ENCODE measurements around the gene ADAMTS1. TPM values are rescaled to one million over a fixed set of nuclear protein-coding genes. Genes with fewer than 3 reads are reported as not detected.

ADAMTS1 gene
- total RNA-seq, 1 donor from 2014 or later: 141 TPM

DNA sequence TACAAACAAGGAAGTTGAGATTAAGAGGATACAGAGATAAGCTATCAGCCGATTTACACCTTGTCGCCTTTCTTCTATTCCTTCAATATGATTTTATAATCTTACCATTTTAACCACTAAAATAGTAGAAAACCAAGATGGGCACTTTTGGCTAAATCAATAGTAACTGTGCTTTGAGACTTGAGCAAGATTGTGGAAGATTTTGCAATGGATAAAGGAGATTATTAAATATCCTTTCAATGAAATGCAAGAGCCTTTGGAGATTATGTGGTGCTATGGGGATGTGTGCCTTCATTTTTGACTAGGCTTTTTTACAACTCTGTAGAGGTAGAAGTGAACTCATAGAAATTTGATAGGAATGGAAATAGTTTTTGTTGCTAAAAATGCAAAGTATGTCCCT lies 33.7 kb downstream of the ADAMTS1 start:
- no peak overlapping the region for H2AFZ ChIP-seq (ENCODE audit: low read depth, low read length)
- no peaks in the 10 kb centered on the region for H3K79me2 ChIP-seq (ENCODE audit: insufficient read depth, low read length)
- H3K4me3 ChIP-seq (ENCODE audit: insufficient read depth, low read depth, low read length): no peak overlapping the region
- H3K9me3 ChIP-seq (ENCODE audit: insufficient read depth, low read depth, low read length): no peaks in the 10 kb centered on the region
- Mint-ChIP-seq H3K36me3 (ENCODE audit: low read depth, unreplicated experiment) (no peaks in the 10 kb centered on the region), H3K27ac (ENCODE audit: unreplicated experiment) (no peak overlapping the region), H3K4me3 (ENCODE audit: unreplicated experiment) (no peak overlapping the region), H3K4me1 (ENCODE audit: low read depth, unreplicated experiment) (peaks cover 20% of the 10 kb centered on the region), H3K9me3 (ENCODE audit: unreplicated experiment) (no peaks in the 10 kb centered on the region), H3K27me3 (ENCODE audit: low read depth, unreplicated experiment) (no peaks in the 10 kb centered on the region)
- H3K27ac ChIP-seq (ENCODE audit: low read depth, low read length): no peak overlapping the region
- H3K36me3 ChIP-seq (ENCODE audit: insufficient read depth, low read length): no peaks in the 10 kb centered on the region
- no peak overlapping the region for H3K9ac ChIP-seq (ENCODE audit: low read length)
- H4K20me1 ChIP-seq (ENCODE audit: insufficient read depth, low read length): no peaks in the 10 kb centered on the region
- DNase-seq (ENCODE audit: low read depth): no peak
- H3K4me2 ChIP-seq (ENCODE audit: low read length): no peak overlapping the region
- TF ChIP-seq CTCF (IDR thresholded peaks at IDR 0.05; ENCODE audit: insufficient read depth, low read depth, low read length) (no peak), EZH2 (IDR thresholded peaks at IDR 0.05; ENCODE audit: insufficient read depth, low read length) (no peak)
- FAIRE-seq: peak; percentile 69
- H3K27me3 ChIP-seq (ENCODE audit: insufficient read depth, low read length): no peaks in the 10 kb centered on the region
- H3K4me1 ChIP-seq (ENCODE audit: insufficient read depth, low read length): peaks cover 3% of the 10 kb centered on the region

GRCh38 chr21:26810676-26811415 lies 34.4 kb downstream of the ADAMTS1 start:
- DNase-seq (ENCODE audit: low read depth): no peak
- no peak overlapping the region for H3K9ac ChIP-seq (ENCODE audit: low read length)
- Mint-ChIP-seq H3K4me1 (ENCODE audit: low read depth, unreplicated experiment) (peaks cover 20% of the 10 kb centered on the region), H3K36me3 (ENCODE audit: low read depth, unreplicated experiment) (no peaks in the 10 kb centered on the region), H3K4me3 (ENCODE audit: unreplicated experiment) (no peak overlapping the region), H3K27me3 (ENCODE audit: low read depth, unreplicated experiment) (no peaks in the 10 kb centered on the region), H3K27ac (ENCODE audit: unreplicated experiment) (no peak overlapping the region), H3K9me3 (ENCODE audit: unreplicated experiment) (no peaks in the 10 kb centered on the region)
- no peak overlapping the region for H3K4me2 ChIP-seq (ENCODE audit: low read length)
- H3K4me1 ChIP-seq (ENCODE audit: insufficient read depth, low read length): peaks cover 3% of the 10 kb centered on the region
- TF ChIP-seq EZH2 (IDR thresholded peaks at IDR 0.05; ENCODE audit: insufficient read depth, low read length): no peak
- no peak for TF ChIP-seq CTCF (IDR thresholded peaks at IDR 0.05; ENCODE audit: insufficient read depth, low read depth, low read length)
- no peak overlapping the region for H2AFZ ChIP-seq (ENCODE audit: low read depth, low read length)
- no peak overlapping the region for H3K27ac ChIP-seq (ENCODE audit: low read depth, low read length)
- no peak overlapping the region for H3K4me3 ChIP-seq (ENCODE audit: insufficient read depth, low read depth, low read length)
- no peaks in the 10 kb centered on the region for H3K9me3 ChIP-seq (ENCODE audit: insufficient read depth, low read depth, low read length)
- H3K27me3 ChIP-seq (ENCODE audit: insufficient read depth, low read length): no peaks in the 10 kb centered on the region
- no peak for FAIRE-seq
- no peaks in the 10 kb centered on the region for H3K36me3 ChIP-seq (ENCODE audit: insufficient read depth, low read length)
- H3K79me2 ChIP-seq (ENCODE audit: insufficient read depth, low read length): no peaks in the 10 kb centered on the region
- no peaks in the 10 kb centered on the region for H4K20me1 ChIP-seq (ENCODE audit: insufficient read depth, low read length)

- Histone ChIP-seq H3K79me2 (ENCODE audit: insufficient read depth, low read length) (no peaks in the 10 kb centered on the region), H4K20me1 (ENCODE audit: insufficient read depth, low read length) (no peaks in the 10 kb centered on the region), H3K27me3 (ENCODE audit: insufficient read depth, low read length) (no peaks in the 10 kb centered on the region), H2AFZ (ENCODE audit: low read depth, low read length) (no peak overlapping the region), H3K4me2 (ENCODE audit: low read length) (no peak overlapping the region), H3K4me1 (ENCODE audit: insufficient read depth, low read length) (peaks cover 3% of the 10 kb centered on the region), H3K4me3 (ENCODE audit: insufficient read depth, low read depth, low read length) (no peak overlapping the region), H3K9ac (ENCODE audit: low read length) (no peak overlapping the region), H3K27ac (ENCODE audit: low read depth, low read length) (no peak overlapping the region), H3K9me3 (ENCODE audit: insufficient read depth, low read depth, low read length) (no peaks in the 10 kb centered on the region), H3K36me3 (ENCODE audit: insufficient read depth, low read length) (no peaks in the 10 kb centered on the region)
- H3K4me3 Mint-ChIP-seq (ENCODE audit: unreplicated experiment): no peak overlapping the region
- H3K36me3 Mint-ChIP-seq (ENCODE audit: low read depth, unreplicated experiment): no peaks in the 10 kb centered on the region
- H3K27ac Mint-ChIP-seq (ENCODE audit: unreplicated experiment): no peak overlapping the region
- H3K4me1 Mint-ChIP-seq (ENCODE audit: low read depth, unreplicated experiment): peaks cover 18% of the 10 kb centered on the region
- DNase-seq (ENCODE audit: low read depth) (no peak), FAIRE-seq (no peak)
- TF ChIP-seq EZH2 (IDR thresholded peaks at IDR 0.05; ENCODE audit: insufficient read depth, low read length): no peak
- TF ChIP-seq CTCF (IDR thresholded peaks at IDR 0.05; ENCODE audit: insufficient read depth, low read depth, low read length): no peak
- no peaks in the 10 kb centered on the region for H3K9me3 Mint-ChIP-seq (ENCODE audit: unreplicated experiment)
- no peaks in the 10 kb centered on the region for H3K27me3 Mint-ChIP-seq (ENCODE audit: low read depth, unreplicated experiment)
Measured at GRCh38 chr21:26810266-26810665, 34.9 kb downstream of the ADAMTS1 start.

Data from astrocyte (in vitro differentiated cells and primary cell).